NT2/D1 (cell line): ENCODE measurements around the gene NOTCH3.

Source experiments
- DNase-seq: peaks from one replicate; pipeline ENCODE4 v3.0.0-alpha.2; 2011; ENCODE audit warnings: low read depth, low spot score
- H3K27me3 ChIP-seq: 2 replicates; pipeline ENCODE4 v1.6.0; 2011; ENCODE audit warnings: mild to moderate bottlenecking; ENCODE audit not compliant: insufficient read length, insufficient read depth
- H3K36me3 ChIP-seq: 2 replicates; pipeline ENCODE4 v1.6.1; 2011; ENCODE audit warnings: mild to moderate bottlenecking, low read length, mixed read lengths; ENCODE audit not compliant: insufficient read depth, insufficient read length
- H3K4me1 ChIP-seq: 2 replicates; pipeline ENCODE4 v1.5.1; 2011; ENCODE audit not compliant: insufficient read depth, insufficient read length
- H3K4me3 ChIP-seq: 2 replicates; pipeline ENCODE4 v1.5.1; 2011; ENCODE audit warnings: low read depth; ENCODE audit not compliant: insufficient read length
- H3K9ac ChIP-seq: 2 replicates; pipeline ENCODE4 v1.6.0; 2011; ENCODE audit warnings: low read depth; ENCODE audit not compliant: insufficient read length
- H3K9me3 ChIP-seq: 2 replicates; pipeline ENCODE4 v1.5.1; 2011; ENCODE audit warnings: mild to moderate bottlenecking, low read length; ENCODE audit not compliant: insufficient read depth
- SUZ12 ChIP-seq: IDR thresholded peaks from 2 replicates; pipeline ENCODE4 v1.6.1; 2011; ENCODE audit not compliant: insufficient read length, insufficient read depth; ENCODE audit errors: extremely low read depth
- YY1 ChIP-seq: IDR thresholded peaks from 2 replicates; pipeline ENCODE4 v1.6.1; 2011; ENCODE audit not compliant: insufficient read length, insufficient read depth
- ZNF274 ChIP-seq: IDR thresholded peaks from 2 replicates; pipeline ENCODE4 v1.6.1; 2011; ENCODE audit warnings: mild to moderate bottlenecking, low read depth, low read length

Gene NOTCH3

GRCh38 chr19:15216363-15216762 lies 15.6 kb upstream of the NOTCH3 start:
- Histone ChIP-seq H3K36me3 (no peaks in the 10 kb centered on the region), H3K9me3 (no peaks in the 10 kb centered on the region), H3K4me1 (peaks cover 11% of the 10 kb centered on the region), H3K27me3 (no peaks in the 10 kb centered on the region), H3K9ac (no peak overlapping the region), H3K4me3 (no peak overlapping the region)
- TF ChIP-seq YY1 (no peak), ZNF274 (no peak), SUZ12 (no peak)
- no peak for DNase-seq

GRCh38 chr19:15213715-15214381 lies 13.1 kb upstream of the NOTCH3 start:
- TF ChIP-seq ZNF274, result no peak
- TF ChIP-seq YY1, result no peak
- TF ChIP-seq SUZ12, result no peak
- Histone ChIP-seq H3K9me3 (no peaks in the 10 kb centered on the region), H3K4me1 (peaks cover 14% of the 10 kb centered on the region), H3K4me3 (no peak overlapping the region), H3K9ac (no peak overlapping the region), H3K27me3 (no peaks in the 10 kb centered on the region), H3K36me3 (no peaks in the 10 kb centered on the region)
- DNase-seq, result no peak

GRCh38 chr19:15212711-15213110 lies 11.9 kb upstream of the NOTCH3 start:
- no peak for TF ChIP-seq SUZ12
- no peak for TF ChIP-seq ZNF274
- Histone ChIP-seq H3K4me1 (peaks cover 14% of the 10 kb centered on the region), H3K9ac (no peak overlapping the region), H3K4me3 (no peak overlapping the region), H3K27me3 (no peaks in the 10 kb centered on the region), H3K36me3 (no peaks in the 10 kb centered on the region), H3K9me3 (no peaks in the 10 kb centered on the region)
- no peak for DNase-seq

GRCh38 chr19:15210323-15210781 lies 9.6 kb upstream of the NOTCH3 start:
- DNase-seq, result no peak
- H3K36me3 ChIP-seq, result no peaks in the 10 kb centered on the region
- TF ChIP-seq YY1, result no peak
- no peak for TF ChIP-seq ZNF274
- TF ChIP-seq SUZ12, result no peak
- H3K27me3 ChIP-seq, result no peaks in the 10 kb centered on the region
- no peaks in the 10 kb centered on the region for H3K9me3 ChIP-seq
- H3K4me1 ChIP-seq, result peaks cover 15% of the 10 kb centered on the region
- H3K9ac ChIP-seq, result peak overlapping the region; percentile 32
- H3K4me3 ChIP-seq, result no peak overlapping the region

- peaks cover 24% of the 10 kb centered on the region for H3K36me3 ChIP-seq
- peaks cover 11% of the 10 kb centered on the region for H3K4me1 ChIP-seq
- no peak for DNase-seq
- peak overlapping the region; percentile 68 for H3K9ac ChIP-seq
- H3K9me3 ChIP-seq, result no peaks in the 10 kb centered on the region
- no peaks in the 10 kb centered on the region for H3K27me3 ChIP-seq
- H3K4me3 ChIP-seq, result peak overlapping the region; percentile 35
- TF ChIP-seq YY1, result no peak
- no peak for TF ChIP-seq SUZ12
- no peak for TF ChIP-seq ZNF274
These were observed 704 bp upstream of the NOTCH3 start for GRCh38 chr19:15201374-15202023.

GRCh38 chr19:15199661-15200552 lies 888 bp downstream of the NOTCH3 start:
- H3K4me1 ChIP-seq, result peaks cover 7% of the 10 kb centered on the region
- TF ChIP-seq YY1, result no peak
- no peak for TF ChIP-seq ZNF274
- no peak for TF ChIP-seq SUZ12
- peak; percentile 62 for DNase-seq
- peak overlapping the region; percentile 90 for H3K9ac ChIP-seq
- H3K27me3 ChIP-seq, result no peaks in the 10 kb centered on the region
- peaks cover 24% of the 10 kb centered on the region for H3K36me3 ChIP-seq
- H3K9me3 ChIP-seq, result no peaks in the 10 kb centered on the region
- H3K4me3 ChIP-seq, result peak overlapping the region; percentile 84
